ENCODE results near the gene DUSP12.

DNA sequence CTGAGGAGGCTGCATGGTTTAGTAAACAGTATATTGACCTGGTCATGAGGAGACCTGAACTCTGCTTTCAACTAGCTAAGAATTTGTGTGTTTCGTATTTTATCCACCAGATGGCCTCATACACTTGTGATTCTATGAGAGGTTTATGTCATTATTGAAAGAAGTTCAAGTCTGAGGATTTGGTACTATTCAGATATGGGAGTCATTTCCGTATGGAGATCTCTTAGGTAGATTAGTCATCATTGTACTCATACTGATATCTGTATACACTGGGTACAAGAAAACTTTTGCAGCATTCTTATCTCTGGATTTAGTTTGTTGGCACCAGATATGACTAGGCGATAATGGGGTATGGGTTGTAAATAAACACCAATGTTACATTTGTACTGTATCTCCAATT lies 43.2 kb downstream of the DUSP12 start:
- TF ChIP-seq, protein P1, sequence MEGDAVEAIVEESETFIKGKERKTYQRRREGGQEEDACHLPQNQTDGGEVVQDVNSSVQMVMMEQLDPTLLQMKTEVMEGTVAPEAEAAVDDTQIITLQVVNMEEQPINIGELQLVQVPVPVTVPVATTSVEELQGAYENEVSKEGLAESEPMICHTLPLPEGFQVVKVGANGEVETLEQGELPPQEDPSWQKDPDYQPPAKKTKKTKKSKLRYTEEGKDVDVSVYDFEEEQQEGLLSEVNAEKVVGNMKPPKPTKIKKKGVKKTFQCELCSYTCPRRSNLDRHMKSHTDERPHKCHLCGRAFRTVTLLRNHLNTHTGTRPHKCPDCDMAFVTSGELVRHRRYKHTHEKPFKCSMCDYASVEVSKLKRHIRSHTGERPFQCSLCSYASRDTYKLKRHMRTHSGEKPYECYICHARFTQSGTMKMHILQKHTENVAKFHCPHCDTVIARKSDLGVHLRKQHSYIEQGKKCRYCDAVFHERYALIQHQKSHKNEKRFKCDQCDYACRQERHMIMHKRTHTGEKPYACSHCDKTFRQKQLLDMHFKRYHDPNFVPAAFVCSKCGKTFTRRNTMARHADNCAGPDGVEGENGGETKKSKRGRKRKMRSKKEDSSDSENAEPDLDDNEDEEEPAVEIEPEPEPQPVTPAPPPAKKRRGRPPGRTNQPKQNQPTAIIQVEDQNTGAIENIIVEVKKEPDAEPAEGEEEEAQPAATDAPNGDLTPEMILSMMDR (IDR thresholded peaks at IDR 0.05): peak in 2 of 3 experiments; percentile 23 to 63
- no peak for TF ChIP-seq POLR2A (IDR thresholded peaks at IDR 0.05)

All from vagina (tissue), 2 donors.